Stimulated activated CD4-positive, alpha-beta T cell treated with anti-CD3 and anti-CD28 coated beads, TNF-alpha, amount 100 ng/mL, for 48 hours (primary cell): ENCODE data around the gene ERBB4.

ENCODE experiments used
- DNase-seq, 3 donors: peaks; one replicate each; pipeline ENCODE4 v3.0.0-alpha.2; 2020; ENCODE audit warnings: low read depth in 3 of 3

Gene ERBB4

DNA sequence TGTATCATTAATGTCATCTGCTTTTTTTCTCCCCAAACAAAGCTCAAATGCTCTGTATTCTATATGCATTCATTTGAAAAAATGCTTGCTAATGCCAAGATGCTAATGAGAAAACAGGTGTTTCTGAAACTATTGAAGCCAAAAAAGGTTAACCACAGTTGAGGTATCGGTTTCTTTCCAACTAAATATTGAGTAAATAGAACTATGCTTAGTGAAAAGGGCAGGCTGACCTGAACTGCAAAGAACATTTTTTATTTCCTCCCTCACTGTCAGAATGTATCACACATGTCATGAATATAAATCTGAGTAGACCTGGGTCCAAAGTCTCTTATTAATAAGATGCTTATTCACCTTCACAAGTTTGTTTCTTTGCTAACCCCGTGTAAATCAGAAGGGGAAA lies 1115.6 kb downstream of the ERBB4 start:
- DNase-seq = no peak

- DNase-seq = no peak
Measured at GRCh38 chr2:211417544-211417943, 1121.1 kb downstream of the ERBB4 start.

GRCh38 chr2:211416373-211416772 lies 1122.2 kb downstream of the ERBB4 start:
- DNase-seq = no peak

GRCh38 chr2:211413746-211414145 lies 1124.9 kb downstream of the ERBB4 start:
- no peak for DNase-seq

- DNase-seq = no peak
Measured at GRCh38 chr2:211408483-211408891, 1130.1 kb downstream of the ERBB4 start.

GRCh38 chr2:211407076-211407475 lies 1131.5 kb downstream of the ERBB4 start:
- DNase-seq = no peak

DNA sequence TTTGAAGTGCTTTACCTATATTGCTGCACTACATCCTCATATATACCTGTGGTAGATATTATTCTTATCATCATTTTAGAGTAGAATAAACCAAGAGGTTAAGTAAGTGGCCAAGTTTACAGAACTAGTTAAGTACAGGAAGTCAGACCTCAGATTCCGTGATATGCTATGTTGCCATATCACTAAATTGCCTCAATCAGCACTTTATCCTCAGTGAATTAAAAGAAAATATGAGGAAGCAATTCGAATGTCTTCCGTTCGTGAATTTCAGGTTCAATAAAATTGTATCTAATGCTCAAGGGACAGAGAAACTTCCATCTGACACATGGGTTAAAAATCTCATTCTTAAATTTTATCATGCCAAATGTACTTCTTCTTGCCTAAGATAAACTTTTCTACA lies 1133.6 kb downstream of the ERBB4 start:
- DNase-seq = no peak

DNA sequence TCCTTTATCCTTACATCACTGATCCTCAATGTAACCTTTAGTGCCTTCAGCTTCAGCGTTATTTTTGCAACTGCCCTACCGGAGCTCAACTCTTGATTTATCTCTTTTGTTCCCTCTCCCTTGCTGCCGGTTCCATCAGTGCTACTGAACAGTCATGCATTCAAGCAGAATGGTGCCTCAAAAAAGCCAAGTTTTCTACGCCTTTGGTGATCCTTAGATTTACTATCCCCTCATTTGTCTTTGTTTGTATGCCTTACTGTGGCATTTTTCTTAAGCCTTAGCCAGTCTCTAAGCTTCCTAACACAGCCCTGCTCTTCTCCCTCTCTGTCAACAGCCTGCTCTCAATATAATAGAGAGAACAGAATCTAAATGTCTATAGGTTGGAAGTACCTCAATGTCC lies 1134.5 kb downstream of the ERBB4 start:
- DNase-seq = no peak

DNA sequence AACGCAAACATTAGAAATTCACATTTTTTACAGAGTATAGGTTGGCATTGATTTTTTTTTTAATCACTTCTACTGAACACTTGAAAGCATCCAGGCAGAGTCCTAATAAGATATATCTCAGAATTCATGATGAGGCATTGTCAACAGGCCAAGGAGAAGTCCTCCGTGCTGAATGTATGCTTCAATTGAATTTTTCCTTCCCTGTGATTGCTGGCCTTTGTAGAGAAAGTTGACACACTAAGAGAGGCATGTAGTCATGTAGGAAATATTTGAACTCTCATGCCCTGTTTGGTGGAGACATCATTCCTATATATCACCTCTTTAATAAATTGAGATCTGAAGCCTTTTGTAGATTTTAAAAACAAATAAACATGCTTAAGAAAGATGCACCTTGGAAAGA lies 1137.3 kb downstream of the ERBB4 start:
- no peak for DNase-seq

DNA sequence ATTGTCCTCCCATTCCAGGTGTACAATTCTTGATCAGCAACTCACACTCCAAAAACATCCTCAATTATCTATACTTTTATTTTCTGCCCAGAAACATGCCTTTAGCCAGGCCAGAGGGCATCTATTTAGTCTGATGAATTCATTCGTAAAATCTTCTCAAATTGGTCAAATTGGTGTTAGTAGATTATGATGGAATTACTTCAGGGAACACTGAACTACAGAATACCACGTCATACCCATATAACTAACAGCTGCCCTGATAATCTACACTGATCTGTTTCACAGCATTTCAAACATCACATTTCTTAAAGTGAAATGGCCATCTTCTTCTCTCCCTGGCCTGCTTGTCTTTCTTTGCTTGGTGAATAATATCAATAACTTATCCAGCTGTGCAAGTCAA lies 1140.8 kb downstream of the ERBB4 start:
- DNase-seq = no peak

GRCh38 chr2:211396815-211397214 lies 1141.8 kb downstream of the ERBB4 start:
- no peak for DNase-seq

GRCh38 chr2:211391189-211391567 lies 1147.4 kb downstream of the ERBB4 start:
- no peak for DNase-seq

- DNase-seq = no peak
Measured at GRCh38 chr2:211390536-211391188, 1147.9 kb downstream of the ERBB4 start.

DNA sequence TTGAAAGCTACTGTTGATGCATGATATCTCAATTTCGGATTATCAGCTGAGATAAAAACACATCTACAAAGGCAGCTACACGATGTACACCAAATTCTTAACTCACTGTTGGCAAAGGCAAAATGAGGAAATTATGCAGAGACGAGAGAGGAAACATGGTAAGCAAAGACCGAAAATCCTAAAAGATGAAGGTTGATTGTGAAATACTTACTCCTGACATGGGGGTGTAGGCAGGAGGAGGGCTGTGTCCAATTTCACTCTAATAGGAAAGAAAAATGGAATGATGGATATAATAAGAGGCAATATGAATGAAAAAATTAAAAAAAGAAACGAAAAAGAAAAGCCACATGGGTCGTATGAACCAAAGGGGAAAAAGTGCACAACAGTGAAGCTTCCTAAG lies 1150.9 kb downstream of the ERBB4 start:
- no peak for DNase-seq

DNA sequence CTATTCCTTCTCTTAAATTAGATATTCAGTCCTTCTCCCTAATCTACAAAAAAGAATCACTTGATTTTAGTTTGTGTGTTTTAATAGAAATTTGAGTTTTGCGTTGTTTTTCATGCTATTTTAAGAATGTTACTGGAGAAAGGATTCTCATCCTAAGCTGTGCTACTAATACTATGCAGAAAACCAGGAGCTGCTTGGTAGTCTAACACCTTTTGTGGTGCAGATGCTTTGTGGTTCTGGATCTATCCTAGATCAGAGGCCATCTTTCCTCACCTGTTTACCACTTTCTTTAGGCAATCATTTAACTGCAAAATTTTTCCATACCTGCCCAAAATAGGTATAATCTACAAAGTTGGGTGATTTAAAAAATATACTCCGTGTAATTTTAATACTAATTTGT lies 1158.6 kb downstream of the ERBB4 start:
- no peak for DNase-seq

DNA sequence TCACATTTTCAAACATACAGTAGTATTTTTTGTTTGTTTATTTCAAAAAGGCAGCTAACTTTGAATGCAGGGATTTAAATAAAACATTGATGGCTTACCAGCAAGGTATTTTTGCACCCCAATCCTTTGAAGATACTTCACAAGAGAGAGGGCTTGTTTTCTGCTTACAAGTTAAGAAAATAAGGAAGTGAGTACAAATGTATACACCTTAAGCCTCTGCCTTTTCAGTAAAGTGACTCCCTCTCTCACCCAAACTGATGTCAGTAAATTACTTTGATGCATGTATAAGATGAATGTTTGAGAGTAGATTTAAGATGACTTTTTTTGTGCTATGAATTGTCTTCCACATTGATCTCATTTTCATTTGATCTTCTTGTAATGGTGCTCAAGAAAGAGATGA lies 1162.2 kb downstream of the ERBB4 start:
- DNase-seq = no peak

GRCh38 chr2:211373203-211373602 lies 1165.4 kb downstream of the ERBB4 start:
- no peak for DNase-seq

GRCh38 chr2:211371465-211371864 lies 1167.1 kb downstream of the ERBB4 start:
- no peak for DNase-seq

- no peak for DNase-seq
Measured at GRCh38 chr2:211368467-211368866, 1170.1 kb downstream of the ERBB4 start.

DNA sequence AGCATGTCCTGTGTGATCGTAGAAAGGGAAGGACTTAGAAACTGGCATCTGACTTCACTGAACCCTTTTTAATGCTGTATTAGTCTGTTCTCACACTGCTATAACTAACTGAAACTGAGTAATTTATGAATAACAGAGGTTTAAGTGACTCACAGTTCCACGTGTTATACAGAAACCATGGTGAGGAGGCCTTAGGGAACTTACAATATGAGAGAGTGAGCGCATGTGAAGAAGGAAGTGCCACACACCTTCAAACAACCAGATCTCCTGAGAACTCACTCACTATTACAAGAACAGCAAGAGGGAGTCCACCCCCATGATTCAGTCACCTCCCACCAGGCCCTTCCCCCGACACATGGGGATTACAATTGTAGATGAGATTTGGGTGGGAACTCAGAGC lies 1170.9 kb downstream of the ERBB4 start:
- DNase-seq = no peak

DNA sequence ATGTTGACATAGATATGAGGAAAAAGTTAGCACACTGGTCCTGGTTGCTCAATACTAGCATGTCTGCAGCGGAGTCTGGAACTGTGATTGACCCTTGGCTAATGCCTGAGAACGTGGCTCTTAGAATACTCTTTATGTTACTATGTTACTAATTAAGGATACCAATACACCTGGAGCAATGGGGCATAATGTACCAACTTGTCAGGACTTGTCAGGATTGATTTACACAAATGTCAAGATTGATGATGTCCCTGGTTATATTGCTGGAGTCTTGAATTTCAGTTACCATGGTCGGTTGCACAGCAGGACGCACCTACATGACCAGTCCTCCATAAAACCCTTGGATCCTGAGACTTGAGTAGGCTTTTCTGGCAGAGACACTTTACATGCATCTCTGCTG lies 1171.3 kb downstream of the ERBB4 start:
- no peak for DNase-seq

GRCh38 chr2:211364911-211365310 lies 1173.7 kb downstream of the ERBB4 start:
- DNase-seq = no peak

DNA sequence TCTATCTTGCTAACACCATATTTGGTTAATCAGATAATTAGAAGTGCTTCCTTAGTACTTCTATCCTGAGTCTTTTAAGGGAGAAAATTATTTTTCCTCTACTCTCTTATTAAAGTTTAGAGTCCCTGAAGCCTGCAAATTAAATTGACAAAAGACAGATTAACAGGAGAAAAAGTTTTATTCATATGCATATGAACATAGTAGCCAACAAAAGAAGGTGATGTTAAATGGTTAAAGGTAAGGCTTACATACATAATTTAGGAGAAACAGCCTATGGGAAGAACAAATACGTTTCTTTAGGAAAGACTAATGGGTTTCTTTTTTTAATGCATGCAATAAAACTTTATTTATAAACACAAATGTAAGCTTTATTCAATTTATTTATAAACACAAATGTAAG lies 1177.2 kb downstream of the ERBB4 start:
- no peak for DNase-seq

GRCh38 chr2:211359347-211359746 lies 1179.3 kb downstream of the ERBB4 start:
- DNase-seq = no peak
